Neural progenitor cell (in vitro differentiated cells): Measurements from ENCODE around the gene KCNMA1.

Experiments
- CTCF ChIP-seq: fragments of 200-600 bp; sonication (generic); IDR thresholded peaks from 2 replicates; pipeline ENCODE4 v1.5.1; 2017; ENCODE audit warnings: antibody characterized with exemption, mild to moderate bottlenecking
- EZH2 ChIP-seq: fragments of 200-600 bp; sonication (generic); IDR thresholded peaks from 2 replicates; pipeline ENCODE4 v1.6.1; 2017; ENCODE audit warnings: antibody characterized with exemption, mild to moderate bottlenecking, moderate library complexity
- EZH2phosphoT487 ChIP-seq: fragments of 200-600 bp; sonication (generic); IDR thresholded peaks from 2 replicates; pipeline ENCODE4 v1.6.1; 2017; ENCODE audit warnings: antibody characterized with exemption

- TF ChIP-seq CTCF: no peak
- TF ChIP-seq EZH2: no peak
- no peak for TF ChIP-seq EZH2phosphoT487
These were observed 77.6 kb downstream of the KCNMA1 start for GRCh38 chr10:77560052-77560451.
